Prostate gland (tissue), 2 donors: ENCODE data around the gene KIF12. TPM values are rescaled to one million over a fixed set of nuclear protein-coding genes. Genes with fewer than 3 reads are reported as not detected.

ENCODE experiments used
- DNase-seq: peaks from one replicate; pipeline ENCODE4 v3.0.0-alpha.2; 2019; ENCODE audit warnings: low spot score
- H3K27ac ChIP-seq, 2 donors: fragments of 200-600 bp; sonication (generic); 2 replicates each; pipeline ENCODE4 v1.5.1; 2017 to 2019
- H3K27me3 ChIP-seq: fragments of 200-600 bp; sonication (generic); replicated peaks from 2 replicates; pipeline ENCODE4 v1.5.1; 2019; ENCODE audit not compliant: insufficient read depth
- H3K36me3 ChIP-seq, 2 donors: fragments of 200-600 bp; sonication (generic); 1 replicate in 1 of 2; 2 replicates in 1 of 2; pipeline versions ENCODE4 v1.5.1 to v1.8.1; 2017 to 2019
- H3K4me1 ChIP-seq: fragments of 200-600 bp; sonication (generic); replicated peaks from 2 replicates; pipeline ENCODE4 v1.5.1; 2019
- H3K4me3 ChIP-seq, 2 donors: fragments of 200-600 bp; sonication (generic); 2 replicates each; pipeline ENCODE4 v1.5.1; 2017 to 2019
- H3K9me3 ChIP-seq: fragments of 200-600 bp; sonication (generic); 2 replicates; pipeline ENCODE4 v1.5.1; 2017
- POLR2A ChIP-seq: fragments of 450-650 bp; IDR thresholded peaks from one replicate; pipeline ENCODE4 v1.6.1; 2016; ENCODE audit warnings: antibody characterized with exemption, mild to moderate bottlenecking
- POLR2AphosphoS5 ChIP-seq: sonication (generic); formaldehyde crosslinking; IDR thresholded peaks from one replicate; pipeline ENCODE4 v1.6.1; 2017; ENCODE audit warnings: antibody characterized with exemption
- WGBS: methylation state at CpG from one replicate; pipeline ENCODE4 v1.1.5; 2018; 5-methylcytosine and 5-hydroxymethylcytosine counted together
- intact Hi-C: fragments of 100-400 bp; cut with DNase I; formaldehyde crosslinking; loops from one replicate; pipeline ENCODE4 v1.14.2; 2022
- total RNA-seq, 2 donors: library from RNA; depleted of rRNA; stranded (reverse); fragments of >200 nt; gene quantifications; one replicate each; pipeline ENCODE4 v1.1.0, GENCODE V29; 2016
- TF ChIP-seq, protein P1 (sequence below), 4 experiments: fragments of 200-600 bp in 2 of 4; fragments of 450-650 bp in 2 of 4; sonication (generic) in 2 of 4; IDR thresholded peaks; 1 replicate in 3 of 4; 2 replicates in 1 of 4; pipeline ENCODE4 v1.5.1; 2016 to 2019; ENCODE audit warnings: antibody characterized with exemption in 4 of 4, mild to moderate bottlenecking in 2 of 4, moderate library complexity in 2 of 4

KIF12 gene
- total RNA-seq, 2 donors from 2014 or later, result 8.4 to 21.5 TPM

DNA sequence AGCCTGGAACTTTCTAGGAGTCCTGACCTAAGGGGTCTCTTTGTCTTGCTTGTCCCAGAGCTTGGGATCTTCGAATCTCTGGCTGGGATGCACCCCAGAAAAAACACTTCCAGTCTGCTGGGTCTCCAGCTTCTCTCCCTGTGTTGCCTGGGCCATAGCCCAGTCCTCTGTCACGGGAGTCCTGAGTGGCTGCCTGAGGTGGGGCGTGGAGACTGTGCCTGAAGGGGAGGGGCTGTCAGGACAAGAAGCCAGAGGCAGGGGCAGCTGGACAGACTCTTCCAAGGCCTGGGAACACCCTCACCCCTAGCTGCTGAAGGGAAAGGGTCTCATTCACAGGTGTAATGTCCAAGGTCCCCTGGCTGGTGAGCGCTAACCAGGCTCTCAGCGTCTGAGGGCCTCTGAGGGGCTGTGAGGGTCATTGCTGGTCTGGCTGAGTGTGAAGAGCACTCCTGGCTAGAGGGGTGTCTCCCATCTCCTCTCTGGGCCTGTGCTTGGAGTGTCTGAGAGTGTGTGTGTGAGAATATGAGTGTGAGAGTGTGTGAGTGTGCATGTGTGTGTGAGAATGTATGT lies 35.8 kb upstream of the KIF12 start:
- H3K4me1 ChIP-seq, result no peaks in the 10 kb centered on the region
- H3K27me3 ChIP-seq, result no peaks in the 10 kb centered on the region
- intact Hi-C loops, result no loop called here
- H3K9me3 ChIP-seq, result no peaks in the 10 kb centered on the region
- H3K36me3 ChIP-seq, result no peaks in the 10 kb centered on the region
- H3K27ac ChIP-seq, result no peak overlapping the region
- TF ChIP-seq POLR2AphosphoS5 (no peak), POLR2A (no peak)
- TF ChIP-seq, protein P1, sequence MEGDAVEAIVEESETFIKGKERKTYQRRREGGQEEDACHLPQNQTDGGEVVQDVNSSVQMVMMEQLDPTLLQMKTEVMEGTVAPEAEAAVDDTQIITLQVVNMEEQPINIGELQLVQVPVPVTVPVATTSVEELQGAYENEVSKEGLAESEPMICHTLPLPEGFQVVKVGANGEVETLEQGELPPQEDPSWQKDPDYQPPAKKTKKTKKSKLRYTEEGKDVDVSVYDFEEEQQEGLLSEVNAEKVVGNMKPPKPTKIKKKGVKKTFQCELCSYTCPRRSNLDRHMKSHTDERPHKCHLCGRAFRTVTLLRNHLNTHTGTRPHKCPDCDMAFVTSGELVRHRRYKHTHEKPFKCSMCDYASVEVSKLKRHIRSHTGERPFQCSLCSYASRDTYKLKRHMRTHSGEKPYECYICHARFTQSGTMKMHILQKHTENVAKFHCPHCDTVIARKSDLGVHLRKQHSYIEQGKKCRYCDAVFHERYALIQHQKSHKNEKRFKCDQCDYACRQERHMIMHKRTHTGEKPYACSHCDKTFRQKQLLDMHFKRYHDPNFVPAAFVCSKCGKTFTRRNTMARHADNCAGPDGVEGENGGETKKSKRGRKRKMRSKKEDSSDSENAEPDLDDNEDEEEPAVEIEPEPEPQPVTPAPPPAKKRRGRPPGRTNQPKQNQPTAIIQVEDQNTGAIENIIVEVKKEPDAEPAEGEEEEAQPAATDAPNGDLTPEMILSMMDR (IDR thresholded peaks at IDR 0.05), result no peak
- 91% methylated on average over 5 of the region's 5 CpGs for WGBS
- H3K4me3 ChIP-seq, result no peak overlapping the region
- DNase-seq, result no peak

DNA sequence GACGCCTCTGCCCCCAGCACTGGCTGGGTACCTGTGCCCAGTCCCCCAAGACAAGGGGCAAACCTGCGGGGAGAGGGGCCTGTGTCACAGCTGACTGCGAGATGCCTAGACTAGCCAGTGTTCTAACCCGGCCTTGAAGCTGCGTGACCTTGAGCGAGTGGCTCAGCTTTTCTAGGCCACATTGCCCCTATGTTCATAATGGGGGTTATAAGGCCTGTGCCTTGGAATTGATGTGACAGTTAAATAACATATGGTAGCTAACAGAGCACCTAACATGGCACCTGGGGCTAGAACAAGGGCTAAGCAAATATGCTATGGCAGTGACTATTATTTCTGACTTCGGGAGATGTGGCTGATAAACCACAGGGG lies 33.4 kb upstream of the KIF12 start:
- intact Hi-C loops, result no loop called here
- H3K9me3 ChIP-seq, result no peaks in the 10 kb centered on the region
- DNase-seq, result no peak
- no peaks in the 10 kb centered on the region for H3K27me3 ChIP-seq
- H3K27ac ChIP-seq, result no peak overlapping the region
- WGBS, result 93% methylated on average over 7 of the region's 7 CpGs
- H3K4me3 ChIP-seq, result no peak overlapping the region
- H3K36me3 ChIP-seq, result no peaks in the 10 kb centered on the region
- TF ChIP-seq POLR2A (no peak), POLR2AphosphoS5 (no peak)
- TF ChIP-seq, protein P1 (IDR thresholded peaks at IDR 0.05), result no peak
- no peaks in the 10 kb centered on the region for H3K4me1 ChIP-seq

DNA sequence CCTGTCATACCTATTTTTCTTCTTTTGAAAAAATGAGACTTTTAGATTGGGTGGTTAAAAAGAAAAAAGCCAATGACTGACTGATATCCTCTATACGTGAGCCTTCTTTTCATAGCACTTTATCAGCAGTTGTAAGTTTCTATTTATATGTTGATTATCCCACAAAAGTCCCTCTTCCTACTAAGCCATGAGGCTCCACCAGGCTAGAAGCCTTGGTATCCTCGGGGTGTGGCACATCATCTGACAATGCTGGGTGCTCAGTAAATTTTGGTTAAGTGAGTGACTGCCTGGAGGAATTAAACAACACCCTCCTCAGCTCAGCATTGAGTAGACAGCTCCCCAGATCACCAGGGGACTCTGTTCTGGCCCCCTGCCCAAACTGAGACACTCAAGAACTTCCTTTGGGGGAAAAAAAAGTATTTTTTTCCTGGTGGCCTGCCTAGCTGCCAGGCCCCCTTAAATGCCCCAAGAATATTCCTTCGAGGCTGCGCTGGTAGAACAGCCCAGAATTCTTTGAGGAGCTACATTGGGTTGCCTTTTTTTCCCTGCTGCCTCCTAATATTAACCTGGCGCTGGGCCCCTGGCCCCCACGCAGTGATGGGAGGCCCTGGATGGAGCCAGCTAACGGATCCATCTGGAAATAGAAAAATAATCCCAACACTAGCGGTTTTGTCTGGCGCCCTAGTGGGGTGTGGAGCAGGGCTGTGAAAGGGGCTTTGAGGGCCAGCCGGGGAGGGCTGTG lies 32.9 kb upstream of the KIF12 start:
- no peak overlapping the region for H3K4me3 ChIP-seq
- no peaks in the 10 kb centered on the region for H3K4me1 ChIP-seq
- no peak for DNase-seq
- no peaks in the 10 kb centered on the region for H3K27me3 ChIP-seq
- intact Hi-C loops, result no loop called here
- WGBS, result 86% methylated on average over 10 of the region's 10 CpGs
- TF ChIP-seq, protein P1 (IDR thresholded peaks at IDR 0.05), result no peak
- TF ChIP-seq POLR2AphosphoS5 (no peak), POLR2A (no peak)
- no peak overlapping the region for H3K27ac ChIP-seq
- H3K36me3 ChIP-seq, result no peaks in the 10 kb centered on the region
- H3K9me3 ChIP-seq, result no peaks in the 10 kb centered on the region

DNA sequence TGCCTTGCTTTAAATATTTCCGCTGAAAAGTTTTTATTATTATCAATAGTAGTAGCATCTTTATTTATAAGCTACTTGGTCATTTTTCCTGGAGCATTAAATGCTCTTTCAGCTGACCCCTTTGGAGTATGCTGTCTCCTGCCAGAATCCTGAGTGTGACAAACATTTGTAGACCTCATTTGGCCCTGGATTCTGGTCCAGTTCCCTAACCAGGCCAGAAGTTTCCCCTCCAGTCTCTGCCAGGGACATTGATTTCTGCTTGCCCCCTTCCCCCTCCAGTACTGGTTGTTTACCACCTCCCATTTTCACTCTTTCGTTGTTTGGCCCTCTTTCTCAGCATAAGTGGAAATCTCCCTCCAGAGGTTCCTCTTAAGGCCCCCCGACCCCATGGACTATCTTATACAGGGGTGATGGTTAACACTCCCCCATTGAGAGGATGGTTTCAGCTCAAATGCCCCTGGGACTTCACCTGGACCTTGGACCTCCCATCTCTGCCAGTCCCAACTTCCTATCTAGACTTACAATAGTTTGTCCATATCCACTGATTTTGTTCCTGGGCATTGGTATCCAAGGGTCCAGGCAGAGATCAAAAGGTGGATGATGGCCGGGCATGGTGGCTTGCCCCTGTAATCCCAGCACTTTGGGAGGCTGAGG lies 31.7 kb upstream of the KIF12 start:
- TF ChIP-seq POLR2AphosphoS5, result no peak
- no peak for TF ChIP-seq POLR2A
- TF ChIP-seq, protein P1 (IDR thresholded peaks at IDR 0.05), result no peak
- Histone ChIP-seq H3K4me3 (no peak overlapping the region), H3K9me3 (no peaks in the 10 kb centered on the region), H3K4me1 (no peaks in the 10 kb centered on the region), H3K27ac (no peak overlapping the region), H3K36me3 (no peaks in the 10 kb centered on the region), H3K27me3 (no peaks in the 10 kb centered on the region)
- 86% methylated on average over 4 of the region's 4 CpGs for WGBS
- DNase-seq, result no peak
- intact Hi-C loops, result no loop called here
